ENCODE results near the gene SH3GL1.

Gene SH3GL1

DNA sequence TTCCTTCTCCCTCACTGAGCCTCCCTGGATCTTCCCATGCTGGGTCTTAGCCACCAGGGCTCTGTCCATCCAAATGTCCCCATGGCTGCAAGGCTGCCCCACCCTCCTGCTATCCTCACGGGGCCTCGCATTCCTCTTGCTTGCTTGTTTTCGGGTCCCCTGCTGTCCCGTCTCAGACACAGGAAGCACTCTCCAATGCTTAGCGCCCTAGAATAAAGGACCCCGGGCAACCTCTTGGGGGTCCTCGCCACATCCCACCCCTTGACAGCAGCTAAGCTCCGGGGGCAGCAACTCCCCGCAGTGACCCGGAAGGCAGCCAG lies 23.7 kb downstream of the SH3GL1 start:
- Histone ChIP-seq H3K18ac (ENCODE audit: low read length) (peak overlapping the region; percentile 54), H4K8ac (ENCODE audit: low read depth, low read length) (peak overlapping the region; percentile 11), H3K23ac (ENCODE audit: low read length) (no peak overlapping the region), H3K79me1 (ENCODE audit: low read length) (peaks cover 34% of the 10 kb centered on the region), H3K36me3 (ENCODE audit: control insufficient read depth in 1 of 2, insufficient read depth in 2 of 2, low read length in 2 of 2) (peaks cover 10 to 21% of the 10 kb centered on the region in 2 experiments), H3K14ac (ENCODE audit: low read length) (no peak overlapping the region), H3K27ac (ENCODE audit: low read depth, low read length) (peak overlapping the region; percentile 81), H3K4me3 (ENCODE audit: low read depth, low read length) (no peak overlapping the region), H3K27me3 (ENCODE audit: insufficient read depth, low read length) (no peaks in the 10 kb centered on the region), H2AK5ac (ENCODE audit: low read length) (no peak overlapping the region), H2BK12ac (ENCODE audit: low read length) (peak overlapping the region; percentile 35), H3K79me2 (ENCODE audit: control insufficient read depth, insufficient read depth, low read length, poor library complexity) (peaks cover 24% of the 10 kb centered on the region), H2BK5ac (ENCODE audit: low read depth, low read length, poor library complexity) (no peak overlapping the region), H2AFZ (ENCODE audit: insufficient read depth, low read length, poor library complexity) (no peak overlapping the region), H4K12ac (ENCODE audit: low read depth, low read length) (no peak overlapping the region), H2BK120ac (ENCODE audit: insufficient read depth, low read length, poor library complexity) (no peak overlapping the region), H3K4me1 (ENCODE audit: control insufficient read depth in 1 of 2, insufficient read depth in 2 of 2, low read length in 2 of 2) (peaks cover 50 to 53% of the 10 kb centered on the region in 2 experiments), H3K4me2 (ENCODE audit: low read length) (no peak overlapping the region), H4K91ac (ENCODE audit: low read depth, low read length) (peak overlapping the region; percentile 38), H3K9me3 (ENCODE audit: insufficient read depth, low read depth, low read length) (peaks cover 3% of the 10 kb centered on the region), H3K9ac (ENCODE audit: low read length) (no peak overlapping the region), H3K4ac (ENCODE audit: low read depth, low read length) (no peak overlapping the region)
- no peak for DNase-seq
- WGBS (ENCODE audit: extremely low coverage, insufficient coverage, insufficient read length), result no CpG with 5 or more reads among the region's 10 CpGs

DNA sequence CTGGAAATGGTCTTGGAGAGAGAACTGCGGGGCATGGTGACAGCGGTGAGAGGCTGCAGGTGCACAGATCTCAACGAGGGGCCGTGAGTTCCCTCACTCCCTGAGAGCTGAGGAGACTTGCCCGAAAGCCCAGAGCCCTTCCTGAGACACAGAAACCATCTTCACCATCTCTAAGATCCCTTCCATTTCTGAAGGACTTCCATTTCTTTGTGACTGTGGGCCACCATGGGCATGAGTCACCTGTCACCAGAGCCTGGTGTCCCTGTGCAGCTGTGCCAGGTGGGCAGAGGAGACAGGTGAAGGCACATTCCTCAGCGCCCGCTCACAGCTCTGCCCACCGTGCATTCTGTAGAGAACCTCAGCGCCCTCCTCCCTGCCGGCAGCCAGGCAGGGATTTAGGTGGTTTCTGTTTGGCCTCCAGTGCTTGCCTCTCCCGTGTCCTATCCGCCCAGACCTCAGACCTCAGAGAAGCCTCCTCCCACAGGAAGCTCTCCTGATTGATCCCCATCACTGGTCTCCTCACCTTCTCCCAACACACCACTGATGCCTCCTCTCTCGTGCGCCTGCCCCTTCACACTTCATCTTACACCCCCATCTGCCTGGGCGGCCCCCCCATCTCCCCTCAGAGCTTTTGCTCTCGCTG lies 24.2 kb downstream of the SH3GL1 start:
- Histone ChIP-seq H3K27me3 (ENCODE audit: insufficient read depth, low read length) (no peaks in the 10 kb centered on the region), H3K27ac (ENCODE audit: low read depth, low read length) (peak overlapping the region; percentile 81), H3K4me1 (ENCODE audit: control insufficient read depth in 1 of 2, insufficient read depth in 2 of 2, low read length in 2 of 2) (peaks cover 50 to 53% of the 10 kb centered on the region in 2 experiments), H3K79me2 (ENCODE audit: control insufficient read depth, insufficient read depth, low read length, poor library complexity) (peaks cover 26% of the 10 kb centered on the region), H3K79me1 (ENCODE audit: low read length) (peaks cover 34% of the 10 kb centered on the region), H3K9me3 (ENCODE audit: insufficient read depth, low read depth, low read length) (peaks cover 3% of the 10 kb centered on the region), H4K8ac (ENCODE audit: low read depth, low read length) (peak overlapping the region; percentile 11), H3K4ac (ENCODE audit: low read depth, low read length) (no peak overlapping the region), H3K23ac (ENCODE audit: low read length) (no peak overlapping the region), H3K14ac (ENCODE audit: low read length) (no peak overlapping the region), H2BK12ac (ENCODE audit: low read length) (peak overlapping the region; percentile 35), H2BK120ac (ENCODE audit: insufficient read depth, low read length, poor library complexity) (peak overlapping the region; percentile 44), H3K36me3 (ENCODE audit: control insufficient read depth in 1 of 2, insufficient read depth in 2 of 2, low read length in 2 of 2) (peaks cover 15 to 26% of the 10 kb centered on the region in 2 experiments), H2AFZ (ENCODE audit: insufficient read depth, low read length, poor library complexity) (no peak overlapping the region), H3K4me2 (ENCODE audit: low read length) (peak overlapping the region; percentile 14), H3K18ac (ENCODE audit: low read length) (peak overlapping the region; percentile 54), H4K91ac (ENCODE audit: low read depth, low read length) (peak overlapping the region; percentile 38), H4K12ac (ENCODE audit: low read depth, low read length) (no peak overlapping the region), H2BK5ac (ENCODE audit: low read depth, low read length, poor library complexity) (no peak overlapping the region), H3K9ac (ENCODE audit: low read length) (no peak overlapping the region), H3K4me3 (ENCODE audit: low read depth, low read length) (no peak overlapping the region), H2AK5ac (ENCODE audit: low read length) (no peak overlapping the region)
- no peak for DNase-seq
- no CpG with 5 or more reads among the region's 16 CpGs for WGBS (ENCODE audit: extremely low coverage, insufficient coverage, insufficient read length)

DNA sequence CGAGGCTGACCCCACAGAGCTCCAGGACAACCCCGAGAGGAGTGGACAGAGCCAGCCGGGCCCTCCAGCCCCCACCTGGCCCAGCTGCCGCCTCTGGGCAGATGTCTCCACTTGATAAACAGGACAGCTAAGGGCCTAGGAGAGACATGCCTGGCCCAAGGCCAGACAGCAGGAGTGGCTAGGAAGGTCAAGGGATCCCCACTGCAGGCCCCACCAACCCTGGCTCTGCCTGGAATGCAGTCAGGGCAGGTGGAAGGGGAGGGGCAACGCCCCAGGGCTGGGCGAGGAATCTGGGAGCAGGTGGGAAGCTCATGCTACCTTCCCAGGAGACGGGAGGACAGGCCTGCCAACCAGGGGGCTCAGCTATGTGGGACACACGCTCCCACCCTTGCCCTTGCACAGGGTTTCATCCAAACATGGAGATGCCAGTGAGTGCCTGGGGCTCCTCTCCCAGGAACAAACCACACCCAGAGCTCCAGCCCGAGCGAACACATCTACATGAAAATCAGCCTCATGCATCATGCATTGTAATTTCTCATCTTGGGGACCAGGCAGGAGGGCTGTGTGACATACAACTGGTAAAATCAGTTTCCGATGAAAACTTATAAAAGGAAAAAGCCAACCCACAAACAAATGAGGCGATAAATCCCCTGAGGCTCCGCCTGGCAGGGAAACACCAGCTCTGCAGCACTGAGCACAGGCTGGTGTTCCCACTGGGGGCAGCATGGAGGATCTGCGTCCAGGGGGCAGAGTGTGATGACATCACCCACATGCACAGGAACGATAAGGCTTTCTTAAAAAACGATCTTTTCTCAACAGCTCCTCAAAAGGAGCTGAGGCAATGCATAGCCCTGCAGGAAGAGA lies 25.0 kb downstream of the SH3GL1 start:
- H3K14ac ChIP-seq (ENCODE audit: low read length), result peak overlapping the region; percentile 94
- peak overlapping the region; percentile 55 for H3K4me2 ChIP-seq (ENCODE audit: low read length)
- H3K27ac ChIP-seq (ENCODE audit: low read depth, low read length), result peak overlapping the region; percentile 97
- peaks cover 18 to 29% of the 10 kb centered on the region in 2 experiments for H3K36me3 ChIP-seq (ENCODE audit: control insufficient read depth in 1 of 2, insufficient read depth in 2 of 2, low read length in 2 of 2)
- no peak overlapping the region for H3K9ac ChIP-seq (ENCODE audit: low read length)
- peak overlapping the region; percentile 98 for H4K91ac ChIP-seq (ENCODE audit: low read depth, low read length)
- peak overlapping the region; percentile 87 for H2BK12ac ChIP-seq (ENCODE audit: low read length)
- H2AK5ac ChIP-seq (ENCODE audit: low read length), result peak overlapping the region; percentile 78
- H3K79me2 ChIP-seq (ENCODE audit: control insufficient read depth, insufficient read depth, low read length, poor library complexity), result peaks cover 26% of the 10 kb centered on the region
- H3K18ac ChIP-seq (ENCODE audit: low read length), result peak overlapping the region; percentile 94
- H3K27me3 ChIP-seq (ENCODE audit: insufficient read depth, low read length), result no peaks in the 10 kb centered on the region
- no CpG with 5 or more reads among the region's 16 CpGs for WGBS (ENCODE audit: extremely low coverage, insufficient coverage, insufficient read length)
- H3K79me1 ChIP-seq (ENCODE audit: low read length), result peaks cover 34% of the 10 kb centered on the region
- peak overlapping the region; percentile 93 for H2BK5ac ChIP-seq (ENCODE audit: low read depth, low read length, poor library complexity)
- DNase-seq, result peak; percentile 99
- H4K8ac ChIP-seq (ENCODE audit: low read depth, low read length), result peak overlapping the region; percentile 84
- no peak overlapping the region for H4K12ac ChIP-seq (ENCODE audit: low read depth, low read length)
- H2BK120ac ChIP-seq (ENCODE audit: insufficient read depth, low read length, poor library complexity), result peak overlapping the region; percentile 95
- peak overlapping the region; percentile 77 for H3K4ac ChIP-seq (ENCODE audit: low read depth, low read length)
- H3K23ac ChIP-seq (ENCODE audit: low read length), result no peak overlapping the region
- peak overlapping the region; percentile 58 for H2AFZ ChIP-seq (ENCODE audit: insufficient read depth, low read length, poor library complexity)
- H3K9me3 ChIP-seq (ENCODE audit: insufficient read depth, low read depth, low read length), result peaks cover 3% of the 10 kb centered on the region
- H3K4me3 ChIP-seq (ENCODE audit: low read depth, low read length), result no peak overlapping the region
- peaks cover 50 to 53% of the 10 kb centered on the region in 2 experiments for H3K4me1 ChIP-seq (ENCODE audit: control insufficient read depth in 1 of 2, insufficient read depth in 2 of 2, low read length in 2 of 2)

DNA sequence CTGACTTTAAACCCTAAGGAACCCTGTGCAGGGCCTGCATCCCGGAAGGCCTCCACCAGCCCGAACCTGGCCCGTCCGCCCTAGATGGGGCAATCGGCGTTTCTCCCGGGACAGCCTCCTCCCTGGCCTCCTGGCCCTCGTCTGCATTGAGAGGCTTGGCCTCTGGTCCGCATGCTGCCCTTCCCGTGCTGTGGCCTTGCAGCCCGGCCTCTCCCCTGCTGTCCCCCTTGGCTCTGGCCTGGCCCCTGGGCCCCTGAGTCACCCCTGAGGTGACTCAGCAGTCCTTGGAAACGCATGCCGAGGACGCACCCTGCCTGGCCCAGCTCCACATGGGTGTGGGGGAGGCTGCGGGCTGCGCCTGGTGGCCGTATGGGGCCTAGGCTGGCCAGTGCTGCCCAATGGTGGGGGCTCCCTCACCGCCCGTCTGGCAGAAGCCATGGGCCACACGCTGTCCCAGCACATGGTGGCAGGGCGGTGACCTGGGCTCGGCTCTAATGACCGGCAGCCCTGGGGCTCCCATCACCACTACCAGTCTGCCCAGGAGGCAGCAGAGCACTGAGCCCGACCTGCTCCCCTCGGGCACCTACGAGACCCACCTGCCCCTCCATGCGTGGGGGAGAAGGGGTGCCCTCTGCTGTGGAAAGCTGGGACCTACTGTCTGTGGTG lies 25.7 kb downstream of the SH3GL1 start:
- H3K79me2 ChIP-seq (ENCODE audit: control insufficient read depth, insufficient read depth, low read length, poor library complexity), result peaks cover 26% of the 10 kb centered on the region
- peak overlapping the region; percentile 97 for H3K27ac ChIP-seq (ENCODE audit: low read depth, low read length)
- peaks cover 1% of the 10 kb centered on the region for H3K9me3 ChIP-seq (ENCODE audit: insufficient read depth, low read depth, low read length)
- peak overlapping the region; percentile 77 for H3K4ac ChIP-seq (ENCODE audit: low read depth, low read length)
- H2AFZ ChIP-seq (ENCODE audit: insufficient read depth, low read length, poor library complexity), result peak overlapping the region; percentile 58
- peak overlapping the region; percentile 84 for H4K8ac ChIP-seq (ENCODE audit: low read depth, low read length)
- peaks cover 50 to 55% of the 10 kb centered on the region in 2 experiments for H3K4me1 ChIP-seq (ENCODE audit: control insufficient read depth in 1 of 2, insufficient read depth in 2 of 2, low read length in 2 of 2)
- H3K4me2 ChIP-seq (ENCODE audit: low read length), result peak overlapping the region; percentile 55
- no peak overlapping the region for H3K9ac ChIP-seq (ENCODE audit: low read length)
- peak overlapping the region; percentile 87 for H2BK12ac ChIP-seq (ENCODE audit: low read length)
- peak overlapping the region; percentile 18 for H4K12ac ChIP-seq (ENCODE audit: low read depth, low read length)
- H3K4me3 ChIP-seq (ENCODE audit: low read depth, low read length), result no peak overlapping the region
- peak overlapping the region; percentile 94 for H3K18ac ChIP-seq (ENCODE audit: low read length)
- WGBS (ENCODE audit: extremely low coverage, insufficient coverage, insufficient read length), result no CpG with 5 or more reads among the region's 27 CpGs
- H3K36me3 ChIP-seq (ENCODE audit: control insufficient read depth in 1 of 2, insufficient read depth in 2 of 2, low read length in 2 of 2), result peaks cover 18 to 22% of the 10 kb centered on the region in 2 experiments
- H2BK5ac ChIP-seq (ENCODE audit: low read depth, low read length, poor library complexity), result peak overlapping the region; percentile 93
- peaks cover 34% of the 10 kb centered on the region for H3K79me1 ChIP-seq (ENCODE audit: low read length)
- H3K14ac ChIP-seq (ENCODE audit: low read length), result peak overlapping the region; percentile 94
- no peak overlapping the region for H3K23ac ChIP-seq (ENCODE audit: low read length)
- H2AK5ac ChIP-seq (ENCODE audit: low read length), result peak overlapping the region; percentile 78
- H2BK120ac ChIP-seq (ENCODE audit: insufficient read depth, low read length, poor library complexity), result peak overlapping the region; percentile 95
- H4K91ac ChIP-seq (ENCODE audit: low read depth, low read length), result peak overlapping the region; percentile 98
- H3K27me3 ChIP-seq (ENCODE audit: insufficient read depth, low read length), result no peaks in the 10 kb centered on the region
- DNase-seq, result peak; percentile 94 to 97
